HepG2 (cell line): Measurements from ENCODE around the gene SRP9. TPM values are rescaled to one million over a fixed set of nuclear protein-coding genes. Genes with fewer than 3 reads are reported as not detected.

Experiments
- ATAC-seq: fragments of 200-7000 bp; cut with Tn5 transposase; 3 replicates; pipeline ENCODE4 v1.9.1; 2020; ENCODE audit warnings: mild to moderate bottlenecking, moderate library complexity
- BruUV-seq: library from RNA; stranded (reverse); fragments of 400-500 nt; replicated peaks from 2 replicates; lab custom pipeline; 2021; lab: Mats Ljungman, UMichigan
- CTCF ChIA-PET: fragments of 300-600 bp; formaldehyde crosslinking; extraction: SDS; loops from one replicate; lab custom pipeline; 2021; ENCODE audit warnings: low total read pairs, inconsistent platforms, low intra/inter-chr PET ratio; lab: Yijun Ruan, JAX
- POLR2A ChIA-PET: fragments of 350-600 bp; sonication (Branson Sonifier 250); formaldehyde crosslinking; loops from one replicate; lab custom pipeline; 2020; ENCODE audit warnings: antibody characterized with exemption, inconsistent platforms; lab: Yijun Ruan, JAX
- DNase-seq: peaks from one replicate; pipeline ENCODE4 v3.0.0-alpha.2; 2015; ENCODE audit warnings: low spot score
- FAIRE-seq: peaks from 3 replicates; lab custom pipeline; 2011; peaks lifted over from hg19 to GRCh38; lab: Jason Lieb, UNC
- H2AFZ ChIP-seq: one replicate; pipeline ENCODE4 v1.6.1; 2011; ENCODE audit warnings: low read length, inconsistent platforms
- H3K27ac ChIP-seq: fragments of 300-600 bp; 3 replicates; pipeline ENCODE4 v1.8.0; 2011; ENCODE audit warnings: mixed run types, mild to moderate bottlenecking, mixed read lengths, low read length, inconsistent platforms; ENCODE audit not compliant: insufficient read depth; ENCODE audit errors: extremely low read length
- H3K27me3 ChIP-seq, 2 experiments: fragments of 200-600 bp in 1 of 2; 2 replicates in 1 of 2; 3 replicates in 1 of 2; pipeline versions ENCODE4 v1.6.0 to v1.8.0; 2011; ENCODE audit warnings: low read length in 2 of 2, mild to moderate bottlenecking in 2 of 2, moderate library complexity in 2 of 2, inconsistent platforms in 1 of 2; ENCODE audit not compliant: insufficient read depth in 2 of 2, control insufficient read depth in 1 of 2
- H3K36me3 ChIP-seq, 2 experiments: fragments of 200-600 bp in 1 of 2; replicated peaks in 1 of 2; 2 replicates in 1 of 2; 3 replicates in 1 of 2; pipeline versions ENCODE4 v1.5.1 to v1.8.0; 2011; ENCODE audit warnings: low read length in 2 of 2, inconsistent platforms in 1 of 2; ENCODE audit not compliant: insufficient read depth in 2 of 2, control insufficient read depth in 1 of 2
- H3K4me1 ChIP-seq: 2 replicates; pipeline ENCODE4 v1.5.1; 2012; ENCODE audit warnings: low read length, inconsistent platforms; ENCODE audit not compliant: insufficient read depth
- H3K4me2 ChIP-seq: 2 replicates; pipeline ENCODE4 v1.6.0; 2011; ENCODE audit warnings: low read depth, low read length, inconsistent platforms
- H3K4me3 ChIP-seq, 3 experiments: fragments of 200-600 bp in 1 of 3; sonication (generic), shearing (Covaris generic) in 1 of 3; replicated peaks in 1 of 3; 2 replicates each; pipeline ENCODE4 v1.5.1; 2011 to 2016; ENCODE audit warnings: low read length in 3 of 3, inconsistent platforms in 2 of 3, low read depth in 2 of 3, mild to moderate bottlenecking in 2 of 3, control low read depth in 1 of 3, mixed read lengths in 1 of 3; ENCODE audit not compliant: insufficient read depth in 1 of 3
- H3K79me2 ChIP-seq: one replicate; pipeline ENCODE4 v1.6.1; 2011; ENCODE audit warnings: low read length, inconsistent platforms; ENCODE audit not compliant: insufficient read depth
- H3K9ac ChIP-seq: 2 replicates; pipeline ENCODE4 v1.6.0; 2011; ENCODE audit warnings: mild to moderate bottlenecking, low read depth, low read length, inconsistent platforms; ENCODE audit not compliant: insufficient read depth
- H3K9me3 ChIP-seq: 2 replicates; pipeline ENCODE4 v1.5.1; 2012; ENCODE audit warnings: mild to moderate bottlenecking, low read length
- H4K20me1 ChIP-seq: 2 replicates; pipeline ENCODE4 v1.6.0; 2011; ENCODE audit warnings: inconsistent platforms, mild to moderate bottlenecking, low read length, moderate library complexity; ENCODE audit not compliant: insufficient read depth
- NCOA1 ChIP-seq: sonication (generic); formaldehyde crosslinking; IDR thresholded peaks from 2 replicates; pipeline ENCODE4 v1.9.0; 2021; ENCODE audit warnings: missing genetic modification reagents
- NONO ChIP-seq, 2 experiments: fragments of 450-650 bp in 1 of 2; sonication (generic) in 1 of 2; formaldehyde crosslinking in 1 of 2; IDR thresholded peaks in 1 of 2; conservative IDR thresholded peaks in 1 of 2; 2 replicates each; pipeline versions ENCODE4 v1.6.1 to v1.8.0; 2017 to 2022; ENCODE audit warnings: mild to moderate bottlenecking in 1 of 2, missing genetic modification reagents in 1 of 2, moderate library complexity in 1 of 2
- NPAS2 ChIP-seq: sonication (generic); formaldehyde crosslinking; IDR thresholded peaks from 2 replicates; pipeline ENCODE4 v1.8.0; 2022; ENCODE audit warnings: mild to moderate bottlenecking, missing genetic modification reagents, borderline replicate concordance
- PHF8 ChIP-seq: sonication (generic); formaldehyde crosslinking; IDR thresholded peaks from 2 replicates; pipeline ENCODE4 v1.5.0; 2020; ENCODE audit warnings: missing genetic modification reagents
- RFX5 ChIP-seq: IDR thresholded peaks from 2 replicates; pipeline ENCODE4 v1.6.1; 2011; ENCODE audit warnings: low read depth, low read length, improper control_type of control experiment
- SPEN ChIP-seq: sonication (generic); formaldehyde crosslinking; IDR thresholded peaks from 2 replicates; pipeline ENCODE4 v1.5.1; 2020; ENCODE audit warnings: low read depth, mild to moderate bottlenecking, missing genetic modification reagents
- TCF12 ChIP-seq, 2 experiments: fragments of 450-650 bp in 1 of 2; sonication (generic) in 1 of 2; formaldehyde crosslinking in 1 of 2; IDR thresholded peaks; 2 replicates each; pipeline versions ENCODE4 v1.6.1 to v1.8.0; 2017 to 2022; ENCODE audit warnings: antibody characterized with exemption in 1 of 2, mild to moderate bottlenecking in 1 of 2, missing genetic modification reagents in 1 of 2, moderate library complexity in 1 of 2
- TEAD3 ChIP-seq: optimal IDR thresholded peaks from 2 replicates; pipeline ENCODE3; 2016; ENCODE audit warnings: borderline replicate concordance
- ZBTB42 ChIP-seq: sonication (generic); formaldehyde crosslinking; IDR thresholded peaks from 2 replicates; pipeline ENCODE4 v1.5.0; 2020; ENCODE audit warnings: mild to moderate bottlenecking, missing genetic modification reagents
- ZFP90 ChIP-seq: sonication (generic); formaldehyde crosslinking; IDR thresholded peaks from 2 replicates; pipeline ENCODE4 v1.8.0; 2022; ENCODE audit warnings: missing genetic modification reagents, mild to moderate bottlenecking, inconsistent platforms, borderline replicate concordance
- ZNF264 ChIP-seq: sonication (generic); formaldehyde crosslinking; IDR thresholded peaks from 2 replicates; pipeline ENCODE4 v1.4.0; 2020; ENCODE audit warnings: missing genetic modification reagents
- ZNF616 ChIP-seq: sonication (generic); formaldehyde crosslinking; IDR thresholded peaks from 2 replicates; pipeline ENCODE4 v1.5.0; 2020; ENCODE audit warnings: low read depth, mild to moderate bottlenecking, missing genetic modification reagents
- WGBS: methylation state at CpG from one replicate; pipeline ENCODE4 v1.1.6; 2017; ENCODE audit warnings: low lambda C conversion rate; 5-methylcytosine and 5-hydroxymethylcytosine counted together
- in situ Hi-C: cut with HindIII; loops from 2 replicates; pipeline ENCODE4 v1.10.0; 2017; ENCODE audit warnings: low pct_unique_long_range_greater_than_20kb; ENCODE audit not compliant: extremely low pct_ligation_motif_present
- intact Hi-C: fragments of 100-400 bp; cut with micrococcal nuclease; formaldehyde crosslinking; loops from one replicate; pipeline ENCODE4 v1.10.0; 2022; ENCODE audit not compliant: unreplicated experiment
- polyA plus RNA-seq, 8 experiments: library from polyadenylated mRNA; depleted of rRNA in 3 of 8; stranded (reverse) in 7 of 8; unstranded in 1 of 8; fragments of >200 nt; fragmentation: Illumina TruSeq in 4 of 8; extraction: Trizol in 4 of 8; gene quantifications; 2 replicates each; pipeline versions ENCODE4 v1.2.1 to v1.2.3, GENCODE V29; 2011 to 2016; ENCODE audit warnings: low read depth in 4 of 8, missing spikeins in 1 of 8, mixed read lengths in 1 of 8; ENCODE audit not compliant: insufficient read depth in 1 of 8
- total RNA-seq, 5 experiments: library from RNA; depleted of rRNA; stranded (reverse); fragments of >200 nt; fragmentation: Illumina TruSeq; extraction: Trizol; gene quantifications; 2 replicates each; pipeline ENCODE4 v1.2.3, GENCODE V29; 2016; ENCODE audit warnings: low read depth in 1 of 5
- TF ChIP-seq, protein P1 (sequence below): sonication (generic); formaldehyde crosslinking; conservative IDR thresholded peaks from 2 replicates; pipeline ENCODE4 v1.4.0; 2020; ENCODE audit warnings: missing genetic modification reagents
- TF ChIP-seq, protein P2 (sequence below): IDR thresholded peaks from 2 replicates; pipeline ENCODE4 v1.6.1; 2018; ENCODE audit warnings: missing genetic modification reagents
- TF ChIP-seq, protein P3 (sequence below): IDR thresholded peaks from 2 replicates; pipeline ENCODE4 v1.6.1; 2016; ENCODE audit warnings: missing compliant biosample characterization, missing genetic modification reagents, borderline replicate concordance

The SRP9 gene
- total and polyA plus RNA-seq, 2 of the 13 experiments (the other 11 are each of a cell fraction or from before 2014, with no cell fraction given) = 251 to 307 TPM

DNA sequence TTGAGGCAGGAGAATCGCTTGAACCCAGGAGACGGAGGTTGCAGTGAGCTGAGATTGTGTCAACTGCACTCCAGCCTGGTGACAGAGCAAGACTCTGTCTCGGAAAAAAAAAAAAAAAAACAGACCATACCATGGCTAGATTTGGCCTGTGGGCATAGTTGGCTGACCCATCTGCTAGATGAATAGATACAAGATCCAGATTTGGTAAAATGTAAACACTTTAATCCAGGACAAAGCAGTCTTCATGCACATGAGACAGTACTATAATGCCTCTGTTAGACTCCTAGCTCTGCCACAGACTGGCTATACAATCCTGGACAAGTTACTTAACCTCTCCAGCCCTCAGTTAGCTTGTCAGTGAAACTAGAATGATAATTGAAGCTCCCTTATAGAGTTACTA, 27.9 kb upstream of the SRP9 start:
- TF ChIP-seq ZBTB42 (no peak), NONO (IDR thresholded peaks at IDR 0.05) (no peak), NONO (CRISPR knock-in tag; conservative IDR thresholded peaks at IDR 0.05) (no peak), ZNF264 (CRISPR knock-in tag) (no peak), NPAS2 (CRISPR knock-in tag) (no peak), RFX5 (no peak), NCOA1 (CRISPR knock-in tag) (no peak), TCF12 (IDR thresholded peaks at IDR 0.05) (no peak), TCF12 (CRISPR knock-in tag; IDR thresholded peaks at IDR 0.05) (no peak), PHF8 (CRISPR knock-in tag) (no peak), ZFP90 (CRISPR knock-in tag) (no peak), SPEN (CRISPR knock-in tag) (no peak), TEAD3 (CRISPR knock-in tag) (no peak), ZNF616 (CRISPR knock-in tag) (no peak)
- TF ChIP-seq, protein P1, sequence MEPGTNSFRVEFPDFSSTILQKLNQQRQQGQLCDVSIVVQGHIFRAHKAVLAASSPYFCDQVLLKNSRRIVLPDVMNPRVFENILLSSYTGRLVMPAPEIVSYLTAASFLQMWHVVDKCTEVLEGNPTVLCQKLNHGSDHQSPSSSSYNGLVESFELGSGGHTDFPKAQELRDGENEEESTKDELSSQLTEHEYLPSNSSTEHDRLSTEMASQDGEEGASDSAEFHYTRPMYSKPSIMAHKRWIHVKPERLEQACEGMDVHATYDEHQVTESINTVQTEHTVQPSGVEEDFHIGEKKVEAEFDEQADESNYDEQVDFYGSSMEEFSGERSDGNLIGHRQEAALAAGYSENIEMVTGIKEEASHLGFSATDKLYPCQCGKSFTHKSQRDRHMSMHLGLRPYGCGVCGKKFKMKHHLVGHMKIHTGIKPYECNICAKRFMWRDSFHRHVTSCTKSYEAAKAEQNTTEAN (CRISPR knock-in tag) = no peak
- TF ChIP-seq, protein P2, sequence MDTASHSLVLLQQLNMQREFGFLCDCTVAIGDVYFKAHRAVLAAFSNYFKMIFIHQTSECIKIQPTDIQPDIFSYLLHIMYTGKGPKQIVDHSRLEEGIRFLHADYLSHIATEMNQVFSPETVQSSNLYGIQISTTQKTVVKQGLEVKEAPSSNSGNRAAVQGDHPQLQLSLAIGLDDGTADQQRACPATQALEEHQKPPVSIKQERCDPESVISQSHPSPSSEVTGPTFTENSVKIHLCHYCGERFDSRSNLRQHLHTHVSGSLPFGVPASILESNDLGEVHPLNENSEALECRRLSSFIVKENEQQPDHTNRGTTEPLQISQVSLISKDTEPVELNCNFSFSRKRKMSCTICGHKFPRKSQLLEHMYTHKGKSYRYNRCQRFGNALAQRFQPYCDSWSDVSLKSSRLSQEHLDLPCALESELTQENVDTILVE (CRISPR knock-in tag) = no peak
- TF ChIP-seq, protein P3, sequence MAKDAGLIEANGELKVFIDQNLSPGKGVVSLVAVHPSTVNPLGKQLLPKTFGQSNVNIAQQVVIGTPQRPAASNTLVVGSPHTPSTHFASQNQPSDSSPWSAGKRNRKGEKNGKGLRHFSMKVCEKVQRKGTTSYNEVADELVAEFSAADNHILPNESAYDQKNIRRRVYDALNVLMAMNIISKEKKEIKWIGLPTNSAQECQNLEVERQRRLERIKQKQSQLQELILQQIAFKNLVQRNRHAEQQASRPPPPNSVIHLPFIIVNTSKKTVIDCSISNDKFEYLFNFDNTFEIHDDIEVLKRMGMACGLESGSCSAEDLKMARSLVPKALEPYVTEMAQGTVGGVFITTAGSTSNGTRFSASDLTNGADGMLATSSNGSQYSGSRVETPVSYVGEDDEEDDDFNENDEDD (CRISPR knock-in tag) = no peak
- no peak overlapping the region for H3K4me3 ChIP-seq
- FAIRE-seq (no peak), ATAC-seq (no peak), DNase-seq (no peak)
- POLR2A ChIA-PET = interaction anchor here (0.9 to 1.6 kb wide), 4 partner anchors 13 to 28 kb away, joined by 3 to 5 read pairs (median 4); partner anchors contain the start of gene SRP9
- H3K9me3 ChIP-seq = no peaks in the 10 kb centered on the region
- intact Hi-C loops (no loop called here), in situ Hi-C loops (no loop called here)
- no peak overlapping the region for H3K4me2 ChIP-seq
- H3K27me3 ChIP-seq = no peaks in the 10 kb centered on the region
- BruUV-seq = no TSS peak
- no peak overlapping the region for H3K27ac ChIP-seq
- H3K79me2 ChIP-seq = no peaks in the 10 kb centered on the region
- WGBS = 89% methylated on average over 3 of the region's 3 CpGs
- H4K20me1 ChIP-seq = no peaks in the 10 kb centered on the region
- peaks cover 83% of the 10 kb centered on the region for H3K4me1 ChIP-seq
- H2AFZ ChIP-seq = no peak overlapping the region
- no peaks in the 10 kb centered on the region for H3K36me3 ChIP-seq
- H3K9ac ChIP-seq = no peak overlapping the region
- CTCF ChIA-PET = no interaction called here
